Colonic mucosa (tissue), 4 donors: Measurements from ENCODE around the gene PARD3B. TPM values are rescaled to one million over a fixed set of nuclear protein-coding genes. Genes with fewer than 3 reads are reported as not detected.

Source experiments
- DNase-seq: peaks from one replicate; pipeline ENCODE4 v3.0.0-alpha.2; 2020
- H3K27ac ChIP-seq: fragments of 200-600 bp; one replicate; pipeline ENCODE4 v1.8.0; 2021
- H3K27me3 ChIP-seq: fragments of 200-600 bp; one replicate; pipeline ENCODE4 v1.8.0; 2021
- H3K36me3 ChIP-seq: fragments of 200-600 bp; one replicate; pipeline ENCODE4 v1.8.0; 2021
- H3K4me1 ChIP-seq: fragments of 200-600 bp; one replicate; pipeline ENCODE4 v1.8.0; 2021; ENCODE audit warnings: mild to moderate bottlenecking
- H3K4me3 ChIP-seq: fragments of 200-600 bp; one replicate; pipeline ENCODE4 v1.8.0; 2021
- H3K9ac ChIP-seq, 2 donors: one replicate each; pipeline ENCODE4 v1.7.0; 2013; ENCODE audit warnings: control low read depth in 2 of 2, low read depth in 2 of 2, low read length in 2 of 2
- H3K9me3 ChIP-seq: fragments of 200-600 bp; one replicate; pipeline ENCODE4 v1.8.0; 2021
- CTCF ChIP-seq: fragments of 200-600 bp; IDR thresholded peaks from one replicate; pipeline ENCODE4 v1.8.0; 2022; ENCODE audit warnings: antibody characterized with exemption, mild to moderate bottlenecking
- intact Hi-C: fragments of 100-400 bp; cut with DNase I; formaldehyde crosslinking; loops from one replicate; pipeline ENCODE4 v1.14.1; 2022
- total RNA-seq, 2 donors: library from RNA; stranded (reverse); fragmentation: NEBNext Ultra II Directional in 1 of 2; extraction: Animal tissue kit (Norgen Biotek cat#: 25700) in 1 of 2; gene quantifications; one replicate each; pipeline ENCODE4 v1.2.1, GENCODE V29; 2021
- donor health status: healthy.
- donor health status: DM: no; HTN: no; CAD: no.
- donor health status: DM: no; HTN: no; CAD: no.

PARD3B gene
- total RNA-seq, 2 donors from 2014 or later: 20.0 to 24.2 TPM

- no peak for TF ChIP-seq CTCF
- Histone ChIP-seq H3K9ac (no peak overlapping the region), H3K4me3 (no peak overlapping the region), H3K27me3 (no peaks in the 10 kb centered on the region), H3K9me3 (no peaks in the 10 kb centered on the region), H3K4me1 (no peaks in the 10 kb centered on the region), H3K36me3 (no peaks in the 10 kb centered on the region), H3K27ac (no peak overlapping the region)
- intact Hi-C loops: no loop called here
- DNase-seq: no peak
Observed at GRCh38 chr2:204781941-204782340, 236.7 kb downstream of the PARD3B start.

DNA sequence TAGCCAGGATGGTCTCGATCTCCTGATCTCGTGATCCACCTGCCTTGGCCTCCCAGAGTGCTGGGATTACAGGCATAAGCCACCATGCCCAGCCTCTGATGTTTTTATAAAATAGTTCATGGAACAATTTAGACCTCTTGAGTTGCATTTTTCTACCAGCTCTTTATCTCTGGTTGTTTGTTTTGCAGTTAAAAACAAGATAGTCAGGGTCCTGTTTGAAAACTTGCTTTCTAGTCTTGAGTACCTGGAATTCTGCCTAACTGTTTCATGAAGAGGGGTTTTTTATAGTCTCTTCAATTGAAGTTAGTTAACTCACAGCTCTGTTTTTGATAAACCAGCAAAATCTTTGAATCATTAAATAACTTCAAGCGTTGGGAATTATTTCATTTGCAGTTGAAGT is 244.8 kb downstream of the PARD3B start:
- Histone ChIP-seq H3K9ac (no peak overlapping the region), H3K27ac (no peak overlapping the region), H3K4me3 (no peak overlapping the region), H3K36me3 (no peaks in the 10 kb centered on the region), H3K27me3 (no peaks in the 10 kb centered on the region), H3K9me3 (no peaks in the 10 kb centered on the region), H3K4me1 (no peaks in the 10 kb centered on the region)
- intact Hi-C loops: no loop called here
- no peak for DNase-seq
- no peak for TF ChIP-seq CTCF

DNA sequence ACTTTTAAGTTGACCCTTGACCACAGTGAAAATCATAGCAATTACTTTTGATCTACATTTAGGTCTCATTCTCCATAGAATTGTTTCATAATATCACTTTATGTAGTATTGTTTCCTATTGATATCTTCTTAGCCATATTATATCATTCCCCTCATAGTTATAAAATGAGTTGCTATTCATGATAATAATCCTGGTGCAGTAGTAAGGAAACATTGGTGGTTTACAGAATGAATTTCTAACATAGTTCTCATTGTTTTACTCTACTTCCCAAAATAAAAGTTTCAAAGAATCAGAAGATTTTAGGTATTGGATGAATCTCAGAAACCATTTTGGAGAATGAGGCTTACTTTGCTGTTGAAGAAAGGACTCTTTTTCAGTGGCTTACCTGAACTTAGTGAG is 246.0 kb downstream of the PARD3B start:
- no peaks in the 10 kb centered on the region for H3K36me3 ChIP-seq
- DNase-seq: no peak
- no peak overlapping the region for H3K9ac ChIP-seq
- TF ChIP-seq CTCF: no peak
- no peaks in the 10 kb centered on the region for H3K4me1 ChIP-seq
- H3K27me3 ChIP-seq: no peaks in the 10 kb centered on the region
- no peak overlapping the region for H3K27ac ChIP-seq
- H3K4me3 ChIP-seq: no peak overlapping the region
- H3K9me3 ChIP-seq: no peaks in the 10 kb centered on the region
- intact Hi-C loops: no loop called here

- no peak overlapping the region for H3K9ac ChIP-seq
- no peak overlapping the region for H3K27ac ChIP-seq
- no peaks in the 10 kb centered on the region for H3K4me1 ChIP-seq
- no peaks in the 10 kb centered on the region for H3K36me3 ChIP-seq
- no peak for TF ChIP-seq CTCF
- H3K9me3 ChIP-seq: no peaks in the 10 kb centered on the region
- intact Hi-C loops: no loop called here
- no peak overlapping the region for H3K4me3 ChIP-seq
- no peaks in the 10 kb centered on the region for H3K27me3 ChIP-seq
- DNase-seq: no peak
Observed at GRCh38 chr2:204794624-204795023, 249.3 kb downstream of the PARD3B start.

GRCh38 chr2:204795156-204795555 is 249.9 kb downstream of the PARD3B start:
- no peak overlapping the region for H3K4me3 ChIP-seq
- no peak overlapping the region for H3K9ac ChIP-seq
- H3K4me1 ChIP-seq: no peaks in the 10 kb centered on the region
- no peaks in the 10 kb centered on the region for H3K9me3 ChIP-seq
- no peak for TF ChIP-seq CTCF
- intact Hi-C loops: no loop called here
- no peaks in the 10 kb centered on the region for H3K27me3 ChIP-seq
- H3K36me3 ChIP-seq: no peaks in the 10 kb centered on the region
- H3K27ac ChIP-seq: no peak overlapping the region
- DNase-seq: no peak

DNA sequence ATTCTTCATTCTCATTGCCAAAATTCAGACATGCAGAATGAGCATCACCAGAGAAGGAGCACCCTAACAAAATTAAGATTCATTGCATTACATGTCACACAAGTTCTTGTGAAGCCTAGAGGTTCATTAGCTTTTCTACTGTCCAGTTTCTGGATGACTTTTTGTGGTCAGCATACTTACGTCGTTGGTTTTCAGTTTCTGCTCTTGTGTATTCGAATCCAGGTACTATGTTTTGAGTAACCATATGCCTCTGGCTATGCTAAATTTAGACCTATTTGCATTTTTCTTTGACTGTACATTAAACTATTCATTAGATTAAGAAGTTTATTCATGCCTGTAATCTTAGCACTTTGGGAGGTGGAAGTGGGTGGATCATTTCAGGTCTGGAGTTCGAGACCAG is 251.3 kb downstream of the PARD3B start:
- Histone ChIP-seq H3K4me1 (no peaks in the 10 kb centered on the region), H3K27ac (no peak overlapping the region), H3K4me3 (no peak overlapping the region), H3K9ac (no peak overlapping the region), H3K36me3 (no peaks in the 10 kb centered on the region), H3K27me3 (no peaks in the 10 kb centered on the region), H3K9me3 (no peaks in the 10 kb centered on the region)
- DNase-seq: no peak
- intact Hi-C loops: no loop called here
- TF ChIP-seq CTCF: no peak
